Measurements from ENCODE around the gene RFNG.

RFNG gene

GRCh38 chr17:82058230-82058854 is 6.7 kb upstream of the RFNG start:
- no peak for DNase-seq

GRCh38 chr17:82056729-82057621 is 5.4 kb upstream of the RFNG start:
- DNase-seq = no peak

GRCh38 chr17:82055965-82056728 is 4.5 kb upstream of the RFNG start:
- DNase-seq = no peak

GRCh38 chr17:82055023-82055964 is 3.7 kb upstream of the RFNG start:
- no peak for DNase-seq

- no peak for DNase-seq
Observed at GRCh38 chr17:82054351-82055022, 2.9 kb upstream of the RFNG start.

GRCh38 chr17:82053556-82054263 is 2.1 kb upstream of the RFNG start:
- no peak for DNase-seq

GRCh38 chr17:82053130-82053529 is 1.5 kb upstream of the RFNG start:
- no peak for DNase-seq

DNA sequence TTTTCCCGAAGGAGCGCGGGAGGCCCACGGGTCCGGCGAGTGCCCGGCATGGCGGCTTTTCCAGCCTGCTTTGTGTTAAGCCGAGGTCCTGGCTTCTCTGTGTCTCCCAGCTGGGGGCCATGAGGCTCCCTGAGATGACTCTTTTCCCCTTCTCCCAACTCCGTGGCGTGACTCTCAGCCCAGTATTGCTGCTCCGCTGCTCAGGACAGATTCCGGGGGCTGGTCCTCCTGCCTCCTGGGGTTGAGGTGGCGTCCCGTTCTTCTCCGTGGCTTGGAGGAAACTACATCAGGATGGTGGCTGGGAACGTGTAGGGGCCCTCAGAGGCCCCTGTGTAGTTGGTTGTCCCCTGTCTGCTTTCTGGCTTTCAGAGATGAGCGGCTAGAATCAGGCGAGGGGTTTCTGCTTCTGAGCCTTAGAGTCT is 1.0 kb upstream of the RFNG start:
- DNase-seq = no peak

- peak; percentile 17 for DNase-seq
Observed at GRCh38 chr17:82050761-82051641, 610 bp downstream of the RFNG start.

DNA sequence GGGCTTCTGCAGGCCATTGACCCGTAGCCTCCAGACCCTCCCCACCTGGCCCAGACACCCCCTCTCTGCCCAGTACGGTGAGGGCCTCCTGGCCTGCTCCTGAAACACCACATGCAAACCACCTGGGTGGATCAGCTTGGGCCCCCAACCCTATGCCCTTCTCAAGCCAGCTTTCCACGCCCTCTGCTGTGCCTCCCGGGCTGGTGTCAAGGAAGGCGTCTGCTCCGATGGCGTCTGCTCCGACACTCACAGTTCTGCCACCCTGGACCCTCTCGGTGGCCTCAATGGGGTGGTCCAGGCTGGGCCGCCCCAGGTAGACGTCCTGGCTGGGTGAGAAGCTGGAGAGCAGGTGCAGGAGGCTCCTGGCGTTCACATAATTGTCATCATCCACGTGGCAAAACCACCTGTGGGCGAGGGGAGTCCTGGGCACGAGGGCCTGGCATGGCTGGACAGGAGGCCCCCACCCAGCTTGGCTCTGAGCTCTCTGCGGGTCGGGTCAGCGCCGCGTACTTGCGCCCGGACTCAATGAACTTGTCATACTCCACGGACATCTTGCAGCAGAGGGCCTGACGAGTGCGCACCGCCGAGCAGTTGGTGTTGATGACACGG is 1.4 kb downstream of the RFNG start:
- no peak for DNase-seq

DNA sequence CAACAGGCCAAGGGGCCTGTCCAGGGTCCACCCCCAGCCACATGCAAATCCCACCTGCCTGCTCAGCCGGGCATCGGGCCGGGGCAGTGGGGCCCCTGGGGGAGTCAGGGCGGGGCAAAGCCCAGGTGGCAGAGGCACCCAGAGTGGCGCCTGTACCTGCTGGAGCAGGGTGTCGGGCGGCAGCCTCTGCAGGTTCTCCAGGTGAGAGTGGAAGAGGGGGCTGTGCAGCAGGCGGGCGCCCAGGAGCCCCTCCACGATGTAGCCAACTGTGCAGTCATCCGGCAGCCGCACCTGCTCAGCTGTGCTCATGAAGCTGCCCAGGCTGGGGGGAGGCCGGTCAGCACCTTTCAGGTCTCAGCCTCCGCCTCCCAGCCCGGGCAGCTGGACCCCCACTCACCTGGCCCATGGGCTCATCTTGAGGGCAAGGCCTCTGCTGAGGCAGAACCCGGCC is 2.1 kb downstream of the RFNG start:
- DNase-seq = no peak

DNA sequence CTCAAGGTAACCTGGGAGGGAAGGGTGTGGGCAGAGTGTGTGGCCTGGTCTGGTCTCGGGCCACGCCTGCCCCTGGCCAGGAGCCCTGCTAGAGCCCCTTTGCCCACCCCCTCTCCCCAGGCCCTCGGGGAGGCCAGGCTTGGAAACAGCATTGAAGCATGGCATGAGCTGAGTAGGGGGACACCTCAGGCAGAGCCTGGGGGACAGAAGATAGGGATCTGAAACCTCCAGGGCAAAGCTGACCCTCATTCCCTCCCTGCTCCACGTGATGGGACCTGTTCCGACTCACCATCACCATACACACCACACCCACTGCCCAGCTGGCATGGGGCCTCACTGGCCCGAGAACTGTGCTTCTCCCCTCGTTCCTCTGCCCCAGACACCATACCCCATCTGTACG is 2.5 kb downstream of the RFNG start:
- no peak for DNase-seq

DNA sequence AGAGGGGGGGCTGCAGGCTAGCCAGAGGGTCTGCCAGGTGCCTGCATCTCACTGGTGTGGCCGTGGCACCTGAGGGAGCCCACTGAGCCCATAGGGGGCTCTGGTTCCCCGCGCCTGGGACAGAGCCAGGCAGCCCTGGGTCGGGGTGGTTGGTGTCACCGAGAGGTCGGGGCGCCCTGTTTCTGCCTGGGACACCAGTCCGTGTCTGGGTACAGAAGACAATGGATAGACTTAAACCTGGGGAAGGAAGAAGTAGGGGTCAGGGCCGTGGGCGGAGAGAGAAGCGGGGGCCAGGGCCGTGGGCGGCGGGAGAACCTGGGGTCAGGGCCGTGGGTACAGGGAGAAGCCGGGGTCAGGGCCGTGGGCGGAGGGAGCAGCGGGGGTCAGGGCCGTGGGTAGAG is 3.0 kb downstream of the RFNG start:
- no peak for DNase-seq

GRCh38 chr17:82047914-82048570 is 3.6 kb downstream of the RFNG start:
- no peak for DNase-seq

DNA sequence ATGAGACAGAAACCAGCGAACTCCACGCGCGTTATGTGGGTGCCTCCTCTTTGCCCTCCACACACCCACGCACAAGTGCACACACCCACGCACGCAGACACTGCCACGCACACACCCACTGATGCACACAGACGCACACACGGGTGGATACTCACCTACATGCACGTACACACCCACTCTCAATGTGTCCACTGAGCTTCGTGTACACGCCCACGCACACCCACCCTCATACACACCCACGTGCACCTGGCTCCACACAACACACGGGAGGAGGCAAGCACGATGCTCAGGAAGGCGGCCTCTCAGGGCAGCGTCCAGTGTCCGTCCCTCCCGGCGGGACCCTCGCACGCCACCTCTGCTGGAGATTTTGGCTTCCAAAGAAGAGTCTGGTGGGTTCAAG is 4.2 kb downstream of the RFNG start:
- no peak for DNase-seq

DNA sequence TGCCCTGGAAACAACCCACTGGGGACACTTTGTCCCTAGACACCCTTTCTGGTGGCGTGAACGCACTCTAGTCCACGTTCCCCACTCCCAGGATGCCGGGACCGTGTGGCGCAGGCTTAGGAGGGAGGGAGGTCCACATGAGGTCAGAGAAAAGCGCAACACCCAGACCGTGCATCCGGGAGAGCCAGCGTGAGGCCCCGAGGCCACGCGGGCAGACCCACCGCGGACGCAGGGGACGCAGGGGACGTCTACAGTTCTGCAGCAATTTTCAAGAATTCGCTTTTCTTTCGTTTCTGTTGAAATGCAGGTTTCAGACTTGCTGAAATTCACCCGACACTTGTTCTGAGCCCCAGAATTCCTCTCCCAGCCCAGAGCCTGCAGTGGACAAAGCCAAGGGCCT is 4.7 kb downstream of the RFNG start:
- DNase-seq = no peak

GRCh38 chr17:82045936-82046484 is 5.6 kb downstream of the RFNG start:
- no peak for DNase-seq

- DNase-seq = no peak
Observed at GRCh38 chr17:82043507-82043906, 8.1 kb downstream of the RFNG start.

DNA sequence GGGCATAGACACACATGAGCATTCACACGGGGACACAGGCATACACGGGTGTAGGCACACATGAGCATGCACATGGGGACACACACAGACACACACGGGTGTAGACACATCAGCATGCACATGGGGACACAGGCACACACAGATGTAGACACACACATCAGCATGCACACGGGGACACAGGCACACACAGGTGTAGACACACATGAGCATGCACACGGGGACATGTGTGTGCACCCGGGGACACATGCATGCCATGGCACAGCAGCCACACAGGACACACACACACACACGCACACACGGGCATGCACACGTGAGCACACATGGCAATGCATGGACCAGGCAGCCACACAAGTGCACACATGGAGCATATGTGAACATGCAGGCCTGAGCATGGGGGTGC is 9.0 kb downstream of the RFNG start:
- DNase-seq = no peak
